ENCODE measurements around the gene CHCHD3. TPM values are rescaled to one million over a fixed set of nuclear protein-coding genes. Genes with fewer than 3 reads are reported as not detected.
A peak's percentile ranks its signal among the peaks of the same experiment; 100 is the strongest.
"Not testable (repeated sequence)": the region's sequence is repeated elsewhere in the genome, so short reads cannot be mapped to it uniquely, and the experiment has no call there.

The CHCHD3 gene
- total RNA-seq, 2 experiments from 2014 or later: 21.6 to 21.7 TPM

- ATAC-seq (ENCODE audit: poor library complexity): no peak
- Mint-ChIP-seq H3K27ac (no peak overlapping the region), H3K36me3 (ENCODE audit: low read depth) (peaks cover 60% of the 10 kb centered on the region), H3K9me3 (peaks cover 4% of the 10 kb centered on the region), H3K4me1 (ENCODE audit: low read depth) (no peaks in the 10 kb centered on the region), H3K27me3 (no peaks in the 10 kb centered on the region), H3K4me3 (no peak overlapping the region)
- TF ChIP-seq, protein P1, sequence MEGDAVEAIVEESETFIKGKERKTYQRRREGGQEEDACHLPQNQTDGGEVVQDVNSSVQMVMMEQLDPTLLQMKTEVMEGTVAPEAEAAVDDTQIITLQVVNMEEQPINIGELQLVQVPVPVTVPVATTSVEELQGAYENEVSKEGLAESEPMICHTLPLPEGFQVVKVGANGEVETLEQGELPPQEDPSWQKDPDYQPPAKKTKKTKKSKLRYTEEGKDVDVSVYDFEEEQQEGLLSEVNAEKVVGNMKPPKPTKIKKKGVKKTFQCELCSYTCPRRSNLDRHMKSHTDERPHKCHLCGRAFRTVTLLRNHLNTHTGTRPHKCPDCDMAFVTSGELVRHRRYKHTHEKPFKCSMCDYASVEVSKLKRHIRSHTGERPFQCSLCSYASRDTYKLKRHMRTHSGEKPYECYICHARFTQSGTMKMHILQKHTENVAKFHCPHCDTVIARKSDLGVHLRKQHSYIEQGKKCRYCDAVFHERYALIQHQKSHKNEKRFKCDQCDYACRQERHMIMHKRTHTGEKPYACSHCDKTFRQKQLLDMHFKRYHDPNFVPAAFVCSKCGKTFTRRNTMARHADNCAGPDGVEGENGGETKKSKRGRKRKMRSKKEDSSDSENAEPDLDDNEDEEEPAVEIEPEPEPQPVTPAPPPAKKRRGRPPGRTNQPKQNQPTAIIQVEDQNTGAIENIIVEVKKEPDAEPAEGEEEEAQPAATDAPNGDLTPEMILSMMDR (IDR thresholded peaks at IDR 0.05): no peak
- Histone ChIP-seq H3K27ac (ENCODE audit: low read depth in 1 of 2, low read length in 2 of 2) (no peak overlapping the region), H3K9me3 (ENCODE audit: control insufficient read depth in 1 of 2, insufficient read depth in 1 of 2, low read length in 2 of 2) (no peaks in the 10 kb centered on the region), H3K36me3 (ENCODE audit: insufficient read depth, low read length) (no peaks in the 10 kb centered on the region), H3K4me1 (ENCODE audit: insufficient read depth, low read length) (no peaks in the 10 kb centered on the region), H3K27me3 (ENCODE audit: control insufficient read depth in 1 of 2, insufficient read depth in 2 of 2, low read length in 2 of 2) (no peaks in the 10 kb centered on the region), H3K4me3 (ENCODE audit: low read length) (no peak overlapping the region)
- CTCF ChIA-PET: no interaction called here
- no peak for DNase-seq
- POLR2A ChIA-PET: no interaction called here
- intact Hi-C loops (cut with DNase I, micrococcal nuclease): no loop called here
Measured at GRCh38 chr7:132907380-132907940, 174.4 kb downstream of the CHCHD3 start.

DNA sequence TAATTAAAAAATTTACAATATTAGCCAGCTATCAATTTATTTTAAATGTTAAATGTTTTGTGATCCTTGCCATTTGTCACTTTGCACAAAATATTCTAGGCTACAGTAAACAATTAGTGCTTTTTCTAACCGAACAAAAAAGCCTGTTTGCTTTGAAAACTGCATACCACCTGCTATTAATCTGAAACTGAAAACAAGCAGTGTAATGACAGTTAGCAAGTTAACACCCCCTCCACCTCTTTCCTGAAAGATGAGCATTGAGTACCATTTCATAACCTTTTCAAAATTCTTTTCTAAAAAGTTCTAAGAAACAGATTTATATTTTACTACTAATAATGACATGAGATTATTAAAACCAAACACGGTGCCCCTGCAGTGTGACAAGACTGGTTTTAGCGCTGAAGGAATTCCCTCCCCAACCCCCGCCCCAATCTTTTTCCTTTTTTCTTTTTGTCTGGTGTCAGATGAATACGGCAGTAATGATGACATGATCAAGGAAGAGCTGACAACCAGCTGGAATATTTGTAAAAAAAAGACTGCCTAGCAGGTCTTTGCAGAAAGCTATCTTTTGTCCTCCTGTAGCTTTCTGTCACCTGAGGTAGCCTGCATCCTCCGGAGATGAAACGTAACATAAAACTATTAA lies 175.6 kb downstream of the CHCHD3 start:
- intact Hi-C loops (cut with DNase I, micrococcal nuclease): no loop called here
- H3K36me3 Mint-ChIP-seq (ENCODE audit: low read depth): peaks cover 56% of the 10 kb centered on the region
- no peak overlapping the region for H3K27ac Mint-ChIP-seq
- POLR2A ChIA-PET: no interaction called here
- H3K4me1 Mint-ChIP-seq (ENCODE audit: low read depth): no peaks in the 10 kb centered on the region
- H3K27ac ChIP-seq (ENCODE audit: low read depth in 1 of 2, low read length in 2 of 2): no peak overlapping the region
- TF ChIP-seq, protein P1 (IDR thresholded peaks at IDR 0.05): no peak
- H3K9me3 ChIP-seq (ENCODE audit: control insufficient read depth in 1 of 2, insufficient read depth in 1 of 2, low read length in 2 of 2): no peaks in the 10 kb centered on the region
- no peaks in the 10 kb centered on the region for H3K4me1 ChIP-seq (ENCODE audit: insufficient read depth, low read length)
- no peaks in the 10 kb centered on the region for H3K27me3 ChIP-seq (ENCODE audit: control insufficient read depth in 1 of 2, insufficient read depth in 2 of 2, low read length in 2 of 2)
- H3K4me3 ChIP-seq (ENCODE audit: low read length): no peak overlapping the region
- peaks cover 4% of the 10 kb centered on the region for H3K9me3 Mint-ChIP-seq
- H3K4me3 Mint-ChIP-seq: no peak overlapping the region
- CTCF ChIA-PET: interaction anchor here (0.6 kb wide), 1 partner anchor 45 kb away, joined by 3 read pairs; no protein-coding TSS in a partner anchor
- H3K27me3 Mint-ChIP-seq: no peaks in the 10 kb centered on the region
- peaks cover under 1% of the 10 kb centered on the region for H3K36me3 ChIP-seq (ENCODE audit: insufficient read depth, low read length)
- DNase-seq (no peak), ATAC-seq (ENCODE audit: poor library complexity) (no peak)

DNA sequence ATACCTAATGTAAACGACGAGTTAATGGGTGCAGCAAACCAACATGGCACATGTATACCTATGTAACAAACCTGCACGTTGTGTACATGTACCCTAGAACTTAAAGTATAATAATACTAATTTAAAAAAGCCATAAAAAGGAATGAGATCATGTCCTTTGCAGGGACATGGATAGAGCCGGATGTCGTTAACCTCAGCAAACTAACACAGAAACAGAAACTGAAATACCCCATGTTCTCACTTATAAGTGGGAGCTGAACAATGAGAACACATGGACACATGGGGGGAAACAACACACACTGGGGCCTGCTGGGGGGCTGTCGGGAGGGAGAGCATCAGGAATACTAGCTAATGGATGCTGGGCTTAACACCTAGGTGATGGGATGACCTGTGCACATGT lies 176.8 kb downstream of the CHCHD3 start:
- H3K4me1 Mint-ChIP-seq (ENCODE audit: low read depth); CTCF ChIA-PET; H3K4me3 Mint-ChIP-seq; H3K9me3 ChIP-seq (ENCODE audit: control insufficient read depth in 1 of 2, insufficient read depth in 1 of 2, low read length in 2 of 2); H3K4me1 ChIP-seq (ENCODE audit: insufficient read depth, low read length); H3K36me3 ChIP-seq (ENCODE audit: insufficient read depth, low read length); H3K27me3 ChIP-seq (ENCODE audit: control insufficient read depth in 1 of 2, insufficient read depth in 2 of 2, low read length in 2 of 2); intact Hi-C loops (cut with DNase I, micrococcal nuclease); H3K27me3 Mint-ChIP-seq; H3K4me3 ChIP-seq (ENCODE audit: low read length); ATAC-seq (ENCODE audit: poor library complexity); H3K27ac Mint-ChIP-seq; H3K27ac ChIP-seq (ENCODE audit: low read depth in 1 of 2, low read length in 2 of 2); POLR2A ChIA-PET; H3K9me3 Mint-ChIP-seq: not testable (repeated sequence)
- H3K36me3 Mint-ChIP-seq (ENCODE audit: low read depth): peaks cover 61% of the 10 kb centered on the region
- DNase-seq: peak in 1 of 14 experiments; percentile 28

GRCh38 chr7:132904209-132904608 lies 177.7 kb downstream of the CHCHD3 start:
- Mint-ChIP-seq H3K27me3 (no peaks in the 10 kb centered on the region), H3K4me3 (no peak overlapping the region), H3K36me3 (ENCODE audit: low read depth) (peaks cover 61% of the 10 kb centered on the region), H3K27ac (no peak overlapping the region), H3K9me3 (peaks cover 3% of the 10 kb centered on the region), H3K4me1 (ENCODE audit: low read depth) (no peaks in the 10 kb centered on the region)
- Histone ChIP-seq H3K27ac (ENCODE audit: low read depth in 1 of 2, low read length in 2 of 2) (no peak overlapping the region), H3K4me3 (ENCODE audit: low read length) (no peak overlapping the region), H3K9me3 (ENCODE audit: control insufficient read depth in 1 of 2, insufficient read depth in 1 of 2, low read length in 2 of 2) (peaks cover 0 to 1% of the 10 kb centered on the region in 2 experiments), H3K36me3 (ENCODE audit: insufficient read depth, low read length) (peaks cover 2% of the 10 kb centered on the region), H3K4me1 (ENCODE audit: insufficient read depth, low read length) (no peaks in the 10 kb centered on the region), H3K27me3 (ENCODE audit: control insufficient read depth in 1 of 2, insufficient read depth in 2 of 2, low read length in 2 of 2) (no peaks in the 10 kb centered on the region)
- ChIA-PET POLR2A (no interaction called here), CTCF (no interaction called here)
- ATAC-seq (ENCODE audit: poor library complexity): no peak
- no peak for DNase-seq
- TF ChIP-seq, protein P1 (IDR thresholded peaks at IDR 0.05): no peak
- intact Hi-C loops (cut with DNase I, micrococcal nuclease): no loop called here

DNA sequence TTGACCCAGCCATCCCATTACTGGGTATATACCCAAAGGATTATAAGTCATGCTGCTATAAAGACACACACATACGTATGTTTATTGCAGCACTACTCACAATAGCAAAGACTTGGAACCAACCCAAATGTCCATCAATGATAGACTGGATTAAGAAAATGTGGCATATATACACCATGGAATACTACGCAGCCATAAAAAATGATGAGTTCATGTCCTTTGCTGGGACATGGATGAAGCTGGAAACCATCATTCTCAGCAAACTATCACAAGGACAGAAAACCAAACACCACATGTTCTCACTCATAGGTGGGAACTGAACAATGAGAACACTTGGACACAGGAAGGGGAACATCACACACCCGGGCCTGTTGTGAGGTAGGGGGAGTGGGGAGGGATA lies 179.6 kb downstream of the CHCHD3 start:
- CTCF ChIA-PET: not testable (repeated sequence)

More for the DNA sequence above, 179.6 kb downstream of the CHCHD3 start:
- H3K4me1 Mint-ChIP-seq (ENCODE audit: low read depth); H3K27ac Mint-ChIP-seq; intact Hi-C loops (cut with DNase I, micrococcal nuclease); H3K27me3 ChIP-seq (ENCODE audit: control insufficient read depth in 1 of 2, insufficient read depth in 2 of 2, low read length in 2 of 2); DNase-seq; H3K36me3 ChIP-seq (ENCODE audit: insufficient read depth, low read length); H3K4me3 ChIP-seq (ENCODE audit: low read length); H3K27ac ChIP-seq (ENCODE audit: low read depth in 1 of 2, low read length in 2 of 2); H3K9me3 ChIP-seq (ENCODE audit: control insufficient read depth in 1 of 2, insufficient read depth in 1 of 2, low read length in 2 of 2); POLR2A ChIA-PET; H3K9me3 Mint-ChIP-seq; H3K27me3 Mint-ChIP-seq; H3K4me1 ChIP-seq (ENCODE audit: insufficient read depth, low read length); H3K4me3 Mint-ChIP-seq; ATAC-seq (ENCODE audit: poor library complexity): not testable (repeated sequence)
- H3K36me3 Mint-ChIP-seq (ENCODE audit: low read depth): peaks cover 58% of the 10 kb centered on the region
